GM18499 (cell line): ENCODE data around the gene ERG.

Source experiments
- ATAC-seq: cut with Tn5 transposase; IDR thresholded peaks from one replicate; pipeline ENCODE4 v1.9.1; 2021; ENCODE audit warnings: moderate number of reproducible peaks; ENCODE audit not compliant: insufficient read depth, unreplicated experiment

ERG gene

GRCh38 chr21:38503583-38503982 lies 5.3 kb upstream of the ERG start:
- no peak for ATAC-seq

GRCh38 chr21:38500073-38500472 lies 1.8 kb upstream of the ERG start:
- no peak for ATAC-seq

- ATAC-seq, result no peak
These were observed 1.0 kb upstream of the ERG start for GRCh38 chr21:38499296-38499695.

GRCh38 chr21:38496224-38496623 lies 2.1 kb downstream of the ERG start:
- no peak for ATAC-seq

GRCh38 chr21:38495696-38496095 lies 2.6 kb downstream of the ERG start:
- no peak for ATAC-seq

- no peak for ATAC-seq
These were observed 3.0 kb downstream of the ERG start for GRCh38 chr21:38495242-38495641.

- ATAC-seq, result no peak
These were observed 3.6 kb downstream of the ERG start for GRCh38 chr21:38494703-38495102.

GRCh38 chr21:38494251-38494642 lies 4.0 kb downstream of the ERG start:
- ATAC-seq, result no peak

GRCh38 chr21:38493549-38494250 lies 4.6 kb downstream of the ERG start:
- ATAC-seq, result no peak

GRCh38 chr21:38492007-38492406 lies 6.3 kb downstream of the ERG start:
- no peak for ATAC-seq

GRCh38 chr21:38491536-38491935 lies 6.7 kb downstream of the ERG start:
- no peak for ATAC-seq

GRCh38 chr21:38490411-38491020 lies 7.8 kb downstream of the ERG start:
- no peak for ATAC-seq

GRCh38 chr21:38489729-38490128 lies 8.5 kb downstream of the ERG start:
- no peak for ATAC-seq

GRCh38 chr21:38489271-38489652 lies 9.0 kb downstream of the ERG start:
- ATAC-seq, result no peak

- no peak for ATAC-seq
These were observed 9.5 kb downstream of the ERG start for GRCh38 chr21:38488640-38489270.

- no peak for ATAC-seq
These were observed 10.2 kb downstream of the ERG start for GRCh38 chr21:38487901-38488639.

GRCh38 chr21:38486706-38487105 lies 11.6 kb downstream of the ERG start:
- no peak for ATAC-seq

- ATAC-seq, result no peak
These were observed 12.1 kb downstream of the ERG start for GRCh38 chr21:38486221-38486620.

- ATAC-seq, result no peak
These were observed 18.4 kb downstream of the ERG start for GRCh38 chr21:38479641-38480525.

- no peak for ATAC-seq
These were observed 19.5 kb downstream of the ERG start for GRCh38 chr21:38478782-38479181.
